Measurements from ENCODE around the gene PITX2. TPM values are rescaled to one million over a fixed set of nuclear protein-coding genes. Genes with fewer than 3 reads are reported as not detected.

PITX2 gene
- total and polyA plus RNA-seq, 2 of the 8 experiments (the other 6 are each of a cell fraction or from before 2014, with no cell fraction given): 0.09 to 0.67 TPM

GRCh38 chr4:110640576-110640975 is 17.7 kb upstream of the PITX2 start (continued):
- no peak for TF ChIP-seq PHF8 (conservative IDR thresholded peaks at IDR 0.05; ENCODE audit: low read depth, low read length)
- no peak for TF ChIP-seq TBP (IDR thresholded peaks at IDR 0.05; ENCODE audit: low read depth, low read length)
- no peak for TF ChIP-seq JUND (IDR thresholded peaks at IDR 0.05; ENCODE audit: low read length)
- no peak for TF ChIP-seq CHD1 (IDR thresholded peaks at IDR 0.05; ENCODE audit: low read depth, low read length)
- no peak for TF ChIP-seq MAX (IDR thresholded peaks at IDR 0.05)
- TF ChIP-seq NRF1 (IDR thresholded peaks at IDR 0.05; ENCODE audit: low read depth, low read length): no peak
- no peak for TF ChIP-seq SP1 (IDR thresholded peaks at IDR 0.05; ENCODE audit: low read depth, low read length)
